Right lobe of liver (tissue), 4 donors: Measurements from ENCODE around the gene ANXA7.

Experiments used
- POLR2A ChIP-seq: fragments of 450-650 bp; IDR thresholded peaks from one replicate; pipeline ENCODE4 v1.6.1; 2017; ENCODE audit warnings: antibody characterized with exemption, mild to moderate bottlenecking
- TF ChIP-seq, protein P1 (sequence below), 4 donors: fragments of 200-600 bp in 3 of 4; fragments of 450-650 bp in 1 of 4; IDR thresholded peaks; one replicate each; pipeline versions ENCODE4 v1.5.1 to v1.8.0; 2016 to 2022; ENCODE audit warnings: antibody characterized with exemption in 4 of 4, mild to moderate bottlenecking in 2 of 4
- donor health status: DM: no; HTN: no; CAD: no.
- donor health status: DM: no; HTN: no; CAD: no.
- donor health status: DM: no; HTN: yes; CAD: no.

DNA sequence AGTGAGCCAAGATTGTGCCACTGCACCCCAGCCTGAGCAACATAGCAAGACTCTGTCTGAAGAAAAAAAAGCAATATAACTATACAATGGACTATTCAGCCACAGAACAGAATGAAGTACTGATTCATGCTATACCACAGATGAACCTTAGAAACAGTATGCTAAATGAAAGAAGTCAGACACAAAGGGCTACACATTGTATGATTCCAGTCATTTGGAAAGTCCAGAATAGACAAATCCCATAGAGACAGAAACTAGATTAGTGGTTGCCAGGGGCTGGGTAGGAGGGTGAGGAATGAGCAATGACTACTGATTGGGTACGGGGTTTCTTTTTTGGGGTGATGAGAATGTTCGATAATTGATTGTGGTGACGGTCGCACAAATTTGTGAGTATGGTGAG is 45.6 kb downstream of the ANXA7 start:
- TF ChIP-seq, protein P1, sequence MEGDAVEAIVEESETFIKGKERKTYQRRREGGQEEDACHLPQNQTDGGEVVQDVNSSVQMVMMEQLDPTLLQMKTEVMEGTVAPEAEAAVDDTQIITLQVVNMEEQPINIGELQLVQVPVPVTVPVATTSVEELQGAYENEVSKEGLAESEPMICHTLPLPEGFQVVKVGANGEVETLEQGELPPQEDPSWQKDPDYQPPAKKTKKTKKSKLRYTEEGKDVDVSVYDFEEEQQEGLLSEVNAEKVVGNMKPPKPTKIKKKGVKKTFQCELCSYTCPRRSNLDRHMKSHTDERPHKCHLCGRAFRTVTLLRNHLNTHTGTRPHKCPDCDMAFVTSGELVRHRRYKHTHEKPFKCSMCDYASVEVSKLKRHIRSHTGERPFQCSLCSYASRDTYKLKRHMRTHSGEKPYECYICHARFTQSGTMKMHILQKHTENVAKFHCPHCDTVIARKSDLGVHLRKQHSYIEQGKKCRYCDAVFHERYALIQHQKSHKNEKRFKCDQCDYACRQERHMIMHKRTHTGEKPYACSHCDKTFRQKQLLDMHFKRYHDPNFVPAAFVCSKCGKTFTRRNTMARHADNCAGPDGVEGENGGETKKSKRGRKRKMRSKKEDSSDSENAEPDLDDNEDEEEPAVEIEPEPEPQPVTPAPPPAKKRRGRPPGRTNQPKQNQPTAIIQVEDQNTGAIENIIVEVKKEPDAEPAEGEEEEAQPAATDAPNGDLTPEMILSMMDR (IDR thresholded peaks at IDR 0.05), result no peak
- no peak for TF ChIP-seq POLR2A
